Gastroesophageal sphincter (tissue), 4 donors: ENCODE results near the gene LEKR1. TPM values are rescaled to one million over a fixed set of nuclear protein-coding genes. Genes with fewer than 3 reads are reported as not detected.
"Not testable (repeated sequence)": the region's sequence is repeated elsewhere in the genome, so short reads cannot be mapped to it uniquely, and the experiment has no call there.

ENCODE experiments used
- ATAC-seq: fragments of 150-250 bp; one replicate; pipeline ENCODE4 v1.9.1; 2016; ENCODE audit warnings: mild to moderate bottlenecking, moderate library complexity
- H3K27ac ChIP-seq, 4 donors: fragments of 200-600 bp; sonication (generic) in 3 of 4; 1 replicate in 3 of 4; 2 replicates in 1 of 4; pipeline ENCODE4 v1.5.1; 2016 to 2019
- H3K27me3 ChIP-seq: fragments of 200-600 bp; sonication (generic); one replicate; pipeline ENCODE4 v1.5.1; 2019
- H3K36me3 ChIP-seq, 2 donors: fragments of 200-600 bp; sonication (generic); one replicate each; pipeline ENCODE4 v1.5.1; 2019; ENCODE audit warnings: control low read depth in 1 of 2
- H3K4me1 ChIP-seq, 3 donors: fragments of 200-600 bp; sonication (generic); 1 replicate in 2 of 3; 2 replicates in 1 of 3; pipeline ENCODE4 v1.5.1; 2016 to 2019; ENCODE audit warnings: control low read depth in 2 of 3
- H3K4me3 ChIP-seq, 2 donors: fragments of 200-600 bp; sonication (generic); one replicate each; pipeline ENCODE4 v1.5.1; 2019; ENCODE audit warnings: mild to moderate bottlenecking in 1 of 2, moderate library complexity in 1 of 2
- H3K9me3 ChIP-seq, 3 donors: fragments of 200-600 bp; sonication (generic); one replicate each; pipeline ENCODE4 v1.5.1; 2017 to 2019; ENCODE audit warnings: control low read depth in 2 of 3
- CTCF ChIP-seq, 4 experiments: fragments of 200-600 bp in 2 of 4; fragments of 450-650 bp in 2 of 4; sonication (generic) in 1 of 4; IDR thresholded peaks; one replicate each; pipeline ENCODE4 v1.5.1; 2017 to 2019; ENCODE audit warnings: antibody characterized with exemption in 4 of 4, mild to moderate bottlenecking in 2 of 4, moderate library complexity in 2 of 4
- EP300 ChIP-seq: sonication (generic); formaldehyde crosslinking; IDR thresholded peaks from one replicate; pipeline ENCODE4 v1.6.1; 2017; ENCODE audit warnings: antibody characterized with exemption, mild to moderate bottlenecking
- POLR2A ChIP-seq, 2 donors: fragments of 450-650 bp; IDR thresholded peaks; one replicate each; pipeline ENCODE4 v1.6.1; 2017; ENCODE audit warnings: antibody characterized with exemption in 2 of 2, mild to moderate bottlenecking in 2 of 2, moderate library complexity in 1 of 2
- POLR2AphosphoS5 ChIP-seq: sonication (generic); formaldehyde crosslinking; IDR thresholded peaks from one replicate; pipeline ENCODE4 v1.6.1; 2017; ENCODE audit warnings: antibody characterized with exemption
- WGBS, 2 donors: methylation state at CpG; one replicate each; pipeline ENCODE4 v1.1.5; 2018; ENCODE audit warnings: low coverage in 1 of 2; 5-methylcytosine and 5-hydroxymethylcytosine counted together
- total RNA-seq, 4 donors: library from RNA; depleted of rRNA; stranded (reverse); fragments of >200 nt; gene quantifications; one replicate each; pipeline ENCODE4 v1.1.0, GENCODE V29; 2016

Gene LEKR1
- total RNA-seq, 4 donors from 2014 or later = 2.7 TPM; not detected in 3

- no peaks in the 10 kb centered on the region for H3K36me3 ChIP-seq
- no peaks in the 10 kb centered on the region for H3K4me1 ChIP-seq
- H3K9me3 ChIP-seq = peaks cover 0 to 5% (median 0%) of the 10 kb centered on the region in 3 donors
- no peak overlapping the region for H3K27ac ChIP-seq
- no peaks in the 10 kb centered on the region for H3K27me3 ChIP-seq
- whole genome bisulfite sequencing, 2 donors = 60 to 71% methylated on average over 1 of the region's 1 CpG
- no peak for ATAC-seq
- TF ChIP-seq POLR2AphosphoS5 (no peak), CTCF (IDR thresholded peaks at IDR 0.05) (no peak), POLR2A (IDR thresholded peaks at IDR 0.05) (no peak), EP300 (no peak)
- H3K4me3 ChIP-seq = no peak overlapping the region
Observed at GRCh38 chr3:156867174-156867573, 41.0 kb downstream of the LEKR1 start.

DNA sequence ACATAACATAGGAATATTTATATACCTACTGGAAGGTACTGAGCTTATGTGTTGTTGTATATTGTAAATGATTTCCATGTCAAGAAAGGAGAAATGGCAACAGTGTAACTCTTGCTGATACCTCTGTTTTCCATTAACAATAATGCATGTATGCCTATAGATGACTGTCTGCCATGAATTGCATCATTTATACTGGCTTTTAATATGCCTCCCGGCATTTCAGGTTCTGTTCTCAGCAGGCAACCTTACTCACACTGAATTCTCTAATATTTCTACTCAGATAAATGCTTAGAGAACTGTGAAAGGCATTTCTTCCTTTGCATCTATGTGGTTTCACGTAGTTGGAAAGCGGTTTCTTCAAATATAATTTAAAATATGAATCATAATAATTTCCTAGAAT is 41.8 kb downstream of the LEKR1 start:
- TF ChIP-seq POLR2AphosphoS5 (no peak), CTCF (IDR thresholded peaks at IDR 0.05) (no peak), POLR2A (IDR thresholded peaks at IDR 0.05) (no peak), EP300 (no peak)
- Histone ChIP-seq H3K27me3 (no peaks in the 10 kb centered on the region), H3K9me3 (peaks cover 0 to 5% (median 0%) of the 10 kb centered on the region in 3 donors), H3K4me3 (no peak overlapping the region), H3K4me1 (no peaks in the 10 kb centered on the region), H3K36me3 (no peaks in the 10 kb centered on the region), H3K27ac (no peak overlapping the region)
- 91 to 96% methylated on average over 3 of the region's 3 CpGs for WGBS, 2 donors
- no peak for ATAC-seq

DNA sequence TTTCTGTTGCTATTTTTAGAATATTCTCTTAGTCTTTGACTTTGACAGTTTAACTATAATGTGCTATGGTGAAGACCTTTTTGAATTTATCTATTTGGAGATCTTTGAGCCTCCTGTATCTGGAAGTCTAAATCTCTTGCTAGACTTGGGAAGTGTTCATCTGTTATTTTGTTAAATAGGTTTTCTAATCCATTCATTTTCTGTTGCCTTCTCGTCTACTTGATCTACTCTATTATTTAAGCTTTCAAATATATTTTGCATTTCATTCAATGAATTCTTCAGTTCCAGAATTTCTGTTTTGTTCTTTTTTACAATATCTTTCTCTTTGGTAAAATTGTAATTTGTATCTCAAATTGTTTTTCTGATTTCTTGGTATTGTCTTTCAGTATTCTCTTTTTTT is 47.8 kb downstream of the LEKR1 start:
- Histone ChIP-seq H3K4me3 (no peak overlapping the region), H3K27me3 (no peaks in the 10 kb centered on the region), H3K9me3 (peaks cover 0 to 40% (median 0%) of the 10 kb centered on the region in 3 donors), H3K27ac (no peak overlapping the region), H3K36me3 (no peaks in the 10 kb centered on the region), H3K4me1 (no peaks in the 10 kb centered on the region)
- 63 to 75% methylated on average over 1 of the region's 1 CpG for WGBS, 2 donors
- TF ChIP-seq EP300 (no peak), POLR2AphosphoS5 (no peak), CTCF (IDR thresholded peaks at IDR 0.05) (no peak), POLR2A (IDR thresholded peaks at IDR 0.05) (no peak)
- no peak for ATAC-seq

GRCh38 chr3:156879491-156879890 is 53.3 kb downstream of the LEKR1 start:
- 73% methylated on average over 2 of the region's 3 CpGs; no CpG with 5 or more reads in 1 of the 2 donors for WGBS, 2 donors
- H3K27me3 ChIP-seq, H3K4me1 ChIP-seq, H3K27ac ChIP-seq, H3K36me3 ChIP-seq, H3K4me3 ChIP-seq, ATAC-seq: not testable (repeated sequence)
- peaks cover 0 to 44% (median 0%) of the 10 kb centered on the region in 3 donors for H3K9me3 ChIP-seq

DNA sequence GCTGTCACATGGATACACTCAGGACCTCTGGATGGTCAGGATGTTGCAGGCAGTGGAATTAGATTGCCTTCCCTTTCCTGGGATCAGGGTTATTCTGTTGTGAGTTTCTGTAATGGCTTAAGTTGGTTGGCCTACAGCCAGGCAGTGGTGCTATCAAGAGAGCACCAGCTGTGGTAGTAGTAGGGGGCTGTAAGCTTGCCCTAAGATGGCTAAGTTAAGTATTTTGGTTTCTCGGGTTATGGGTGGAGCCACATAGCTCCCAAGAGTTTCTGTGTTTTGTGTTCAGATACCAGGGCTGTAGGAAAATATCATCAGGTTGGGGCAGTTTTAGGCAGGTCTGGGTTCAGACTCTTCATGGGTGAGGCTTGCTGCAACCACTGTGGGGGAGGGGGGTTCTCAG is 59.6 kb downstream of the LEKR1 start:
- no peak for ATAC-seq
- WGBS, 2 donors = no CpG with 5 or more reads among the region's 1 CpG
- TF ChIP-seq POLR2AphosphoS5 (no peak), CTCF (IDR thresholded peaks at IDR 0.05) (no peak), POLR2A (IDR thresholded peaks at IDR 0.05) (no peak), EP300 (no peak)

More for the DNA sequence above, 59.6 kb downstream of the LEKR1 start:
- peaks cover 0 to 27% (median 0%) of the 10 kb centered on the region in 3 donors for H3K9me3 ChIP-seq
- H3K27ac ChIP-seq = no peak overlapping the region
- H3K27me3 ChIP-seq = no peaks in the 10 kb centered on the region
- H3K36me3 ChIP-seq = no peaks in the 10 kb centered on the region
- H3K4me1 ChIP-seq = no peaks in the 10 kb centered on the region
- no peak overlapping the region for H3K4me3 ChIP-seq
